IMR-90 (cell line): ENCODE data around the gene HEATR1. TPM values are rescaled to one million over a fixed set of nuclear protein-coding genes. Genes with fewer than 3 reads are reported as not detected.

ENCODE experiments used
- ATAC-seq: fragments of 200-7000 bp; cut with Tn5 transposase; 2 replicates; pipeline ENCODE4 v1.9.1; 2020; ENCODE audit warnings: low read depth, mild to moderate bottlenecking, moderate library complexity
- BruUV-seq: library from RNA; stranded (reverse); fragments of 400-500 nt; replicated peaks from 2 replicates; lab custom pipeline; 2021; lab: Mats Ljungman, UMichigan
- CTCF ChIA-PET: fragments of 300-600 bp; formaldehyde crosslinking; extraction: SDS; loops from one replicate; lab custom pipeline; 2021; ENCODE audit warnings: antibody characterized with exemption; lab: Yijun Ruan, JAX
- POLR2A ChIA-PET: fragments of 300-600 bp; sonication (Branson Sonifier 250); formaldehyde crosslinking; loops from one replicate; lab custom pipeline; 2022; ENCODE audit warnings: antibody characterized with exemption; ENCODE audit not compliant: unreplicated experiment; lab: Charles Lee
- DNase-seq: peaks from one replicate; pipeline ENCODE4 v3.0.0; 2013
- H2AFZ ChIP-seq: replicated peaks from 2 replicates; pipeline ENCODE3; 2013; ENCODE audit warnings: low read length, mild to moderate bottlenecking; ENCODE audit not compliant: poor library complexity
- H2AK5ac ChIP-seq: 2 replicates; pipeline ENCODE4 v1.6.1; 2013; ENCODE audit warnings: low read depth, low read length, inconsistent platforms
- H2AK9ac ChIP-seq: replicated peaks from 2 replicates; pipeline ENCODE3; 2013; ENCODE audit warnings: mild to moderate bottlenecking, low read depth, low read length, moderate library complexity; ENCODE audit not compliant: poor library complexity
- H2BK120ac ChIP-seq: 2 replicates; pipeline ENCODE4 v1.6.1; 2013; ENCODE audit warnings: low read depth, low read length, inconsistent platforms
- H2BK15ac ChIP-seq: 3 replicates; pipeline ENCODE4 v1.6.1; 2013; ENCODE audit warnings: low read depth, low read length, inconsistent platforms
- H2BK20ac ChIP-seq: 2 replicates; pipeline ENCODE4 v1.6.1; 2013; ENCODE audit warnings: low read depth, mild to moderate bottlenecking, inconsistent platforms, low read length, moderate library complexity
- H2BK5ac ChIP-seq: 2 replicates; pipeline ENCODE4 v1.6.1; 2013; ENCODE audit warnings: mild to moderate bottlenecking, low read depth, low read length, inconsistent platforms; ENCODE audit not compliant: poor library complexity, severe bottlenecking
- H3K14ac ChIP-seq: replicated peaks from 2 replicates; pipeline ENCODE4 v1.6.1; 2013; ENCODE audit warnings: low read depth, low read length, inconsistent platforms
- H3K18ac ChIP-seq: 2 replicates; pipeline ENCODE4 v1.6.1; 2013; ENCODE audit warnings: low read depth, low read length, control low read depth
- H3K23ac ChIP-seq: 2 replicates; pipeline ENCODE4 v1.6.1; 2013; ENCODE audit warnings: low read depth, low read length, inconsistent platforms
- H3K27ac ChIP-seq: 2 replicates; pipeline ENCODE4 v1.5.1; 2013; ENCODE audit warnings: mild to moderate bottlenecking, control low read depth, low read length; ENCODE audit not compliant: insufficient read depth
- H3K27me3 ChIP-seq: 2 replicates; pipeline ENCODE4 v1.6.1; 2013; ENCODE audit warnings: low read length; ENCODE audit not compliant: control insufficient read depth, insufficient read depth
- H3K36me3 ChIP-seq: 2 replicates; pipeline ENCODE4 v1.6.1; 2013; ENCODE audit warnings: low read length, mixed read lengths; ENCODE audit not compliant: control insufficient read depth, insufficient read depth
- H3K4ac ChIP-seq: 2 replicates; pipeline ENCODE4 v1.6.1; 2013; ENCODE audit warnings: low read depth, low read length, inconsistent platforms
- H3K4me1 ChIP-seq: 2 replicates; pipeline ENCODE4 v1.6.1; 2013; ENCODE audit warnings: low read length, mixed read lengths; ENCODE audit not compliant: control insufficient read depth, insufficient read depth
- H3K4me2 ChIP-seq: 2 replicates; pipeline ENCODE4 v1.6.1; 2013; ENCODE audit warnings: low read depth, mild to moderate bottlenecking, control low read depth, low read length, moderate library complexity
- H3K4me3 ChIP-seq: 2 replicates; pipeline ENCODE4 v1.5.1; 2013; ENCODE audit warnings: low read depth, mild to moderate bottlenecking, control low read depth, low read length, moderate library complexity; ENCODE audit not compliant: insufficient read depth
- H3K56ac ChIP-seq: 2 replicates; pipeline ENCODE4 v1.6.1; 2013; ENCODE audit warnings: low read length, inconsistent platforms; ENCODE audit not compliant: insufficient read depth; ENCODE audit errors: extremely low read depth
- H3K79me1 ChIP-seq, 2 experiments: 2 replicates each; pipeline ENCODE4 v1.6.1; 2013; ENCODE audit warnings: low read length in 2 of 2, inconsistent platforms in 1 of 2, low read depth in 1 of 2
- H3K9ac ChIP-seq: 2 replicates; pipeline ENCODE4 v1.6.1; 2013; ENCODE audit warnings: low read depth, low read length, control low read depth
- H3K9me1 ChIP-seq: 2 replicates; pipeline ENCODE4 v1.6.1; 2013; ENCODE audit warnings: low read length, inconsistent platforms; ENCODE audit not compliant: insufficient read depth
- H3K9me3 ChIP-seq: 2 replicates; pipeline ENCODE4 v1.6.1; 2013; ENCODE audit warnings: low read length; ENCODE audit not compliant: control insufficient read depth, insufficient read depth
- H4K20me1 ChIP-seq: 2 replicates; pipeline ENCODE4 v1.6.1; 2013; ENCODE audit warnings: low read length, inconsistent platforms; ENCODE audit not compliant: insufficient read depth
- H4K5ac ChIP-seq: 2 replicates; pipeline ENCODE4 v1.6.1; 2013; ENCODE audit warnings: mild to moderate bottlenecking, low read depth, low read length, control low read depth
- H4K8ac ChIP-seq, 2 experiments: 2 replicates each; pipeline ENCODE4 v1.6.1; 2013; ENCODE audit warnings: low read depth in 2 of 2, low read length in 2 of 2, control low read depth in 1 of 2, inconsistent platforms in 1 of 2
- H4K91ac ChIP-seq: 2 replicates; pipeline ENCODE4 v1.6.1; 2013; ENCODE audit warnings: low read depth, low read length, inconsistent platforms; ENCODE audit not compliant: insufficient read depth
- CEBPB ChIP-seq: IDR thresholded peaks from 2 replicates; pipeline ENCODE4 v1.6.1; 2012; ENCODE audit warnings: low read depth, low read length, improper control_type of control experiment
- WGBS, 2 experiments: methylation state at CpG; one replicate each; pipeline versions ENCODE4 v1.1.5 to v1.1.7; 2013; ENCODE audit warnings: missing lambda C conversion rate in 2 of 2; ENCODE audit not compliant: insufficient read length in 1 of 2; ENCODE audit errors: extremely low coverage in 2 of 2; 5-methylcytosine and 5-hydroxymethylcytosine counted together
- dilution Hi-C: fragments of 300-500 bp; cut with HindIII; formaldehyde crosslinking; loops from one replicate; pipeline ENCODE4 v1.14.3; 2018; ENCODE audit warnings: low sequenced_read_pairs; ENCODE audit not compliant: unreplicated experiment
- in situ Hi-C: fragments of 300-500 bp; cut with MboI; formaldehyde crosslinking; loops from 3 replicates; pipeline ENCODE4 v1.14.3; 2019; ENCODE audit warnings: low sequenced_read_pairs, inconsistent platforms, mixed read lengths
- intact Hi-C: fragments of 100-400 bp; cut with micrococcal nuclease; formaldehyde crosslinking; loops from 2 replicates; pipeline ENCODE4 v1.10.0; 2022
- polyA plus RNA-seq, 3 experiments: library from polyadenylated mRNA; depleted of rRNA; stranded (reverse); fragments of >200 nt; gene quantifications; 2 replicates each; pipeline ENCODE4 v1.2.3, GENCODE V29; 2012; ENCODE audit warnings: low replicate concordance in 1 of 3
- total RNA-seq: library from RNA; depleted of rRNA; stranded (reverse); fragments of >200 nt; gene quantifications from 2 replicates; pipeline ENCODE4 v1.2.3, GENCODE V29; 2012
- TF ChIP-seq, protein P1 (sequence below): fragments of 150-350 bp; IDR thresholded peaks from 2 replicates; pipeline ENCODE4 v1.6.1; 2016; ENCODE audit warnings: low read depth, mild to moderate bottlenecking, low read length, moderate library complexity, borderline replicate concordance

The HEATR1 gene
- total and polyA plus RNA-seq, 2 of the 4 experiments (the other 2 are of a cell fraction) = 8.5 to 53.8 TPM

DNA sequence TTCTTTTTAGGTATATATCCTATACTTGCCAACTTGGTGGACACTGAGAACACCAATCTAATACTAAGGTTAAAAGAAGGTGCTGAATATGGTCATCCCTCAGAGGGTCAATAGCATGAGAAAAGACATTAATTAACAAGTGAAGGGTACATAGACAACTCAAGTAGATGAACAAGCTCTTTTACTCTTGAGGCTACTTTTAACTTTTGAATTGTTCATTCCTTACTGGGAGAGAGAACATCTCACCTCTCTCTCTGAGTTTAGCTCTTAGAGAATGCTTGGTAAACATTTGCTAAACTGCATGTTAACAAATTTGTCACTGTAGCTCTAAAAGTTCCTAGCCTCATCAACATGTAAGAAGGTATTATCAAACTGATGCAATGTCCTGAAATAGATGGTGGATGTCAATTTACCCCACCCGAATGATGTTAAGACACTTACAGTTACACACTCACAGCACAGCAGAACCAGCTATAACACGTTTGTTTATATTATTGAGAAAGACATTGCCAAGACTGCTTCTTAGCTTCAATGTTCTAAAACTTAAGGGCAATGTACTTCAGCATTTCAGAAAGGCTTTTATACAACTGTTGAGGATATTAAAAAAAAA, 35.9 kb downstream of the HEATR1 start:
- intact Hi-C loops (no loop called here), dilution Hi-C loops (no loop called here), in situ Hi-C loops (no loop called here)
- ChIA-PET CTCF (no interaction called here), POLR2A (no interaction called here)
- Histone ChIP-seq H4K5ac (no peak overlapping the region), H4K20me1 (no peaks in the 10 kb centered on the region), H2AK9ac (no peak overlapping the region), H2BK5ac (no peak overlapping the region), H4K91ac (no peak overlapping the region), H3K23ac (no peak overlapping the region), H3K27ac (no peak overlapping the region), H3K18ac (no peak overlapping the region), H2BK120ac (no peak overlapping the region), H4K8ac (no peak overlapping the region), H3K4me2 (no peak overlapping the region), H3K14ac (no peak overlapping the region), H3K4me3 (no peak overlapping the region), H2AK5ac (no peak overlapping the region), H3K9me1 (no peaks in the 10 kb centered on the region), H3K36me3 (peaks cover 41% of the 10 kb centered on the region), H2AFZ (no peak overlapping the region), H3K27me3 (no peaks in the 10 kb centered on the region), H3K9ac (no peak overlapping the region), H3K4ac (no peak overlapping the region), H3K79me1 (no peaks in the 10 kb centered on the region), H2BK20ac (no peak overlapping the region), H2BK15ac (no peak overlapping the region), H3K9me3 (no peaks in the 10 kb centered on the region), H3K56ac (no peak overlapping the region), H3K4me1 (no peaks in the 10 kb centered on the region)
- DNase-seq = peak; percentile 39
- no peak for ATAC-seq
- TF ChIP-seq, protein P1, sequence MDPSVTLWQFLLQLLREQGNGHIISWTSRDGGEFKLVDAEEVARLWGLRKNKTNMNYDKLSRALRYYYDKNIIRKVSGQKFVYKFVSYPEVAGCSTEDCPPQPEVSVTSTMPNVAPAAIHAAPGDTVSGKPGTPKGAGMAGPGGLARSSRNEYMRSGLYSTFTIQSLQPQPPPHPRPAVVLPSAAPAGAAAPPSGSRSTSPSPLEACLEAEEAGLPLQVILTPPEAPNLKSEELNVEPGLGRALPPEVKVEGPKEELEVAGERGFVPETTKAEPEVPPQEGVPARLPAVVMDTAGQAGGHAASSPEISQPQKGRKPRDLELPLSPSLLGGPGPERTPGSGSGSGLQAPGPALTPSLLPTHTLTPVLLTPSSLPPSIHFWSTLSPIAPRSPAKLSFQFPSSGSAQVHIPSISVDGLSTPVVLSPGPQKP = no peak
- peak; percentile 10; the same call in 1 of the 2 replicates for TF ChIP-seq CEBPB
- WGBS, 2 experiments = no CpG with 5 or more reads among the region's 2 CpGs
- BruUV-seq = no TSS peak
